Breast epithelium (tissue), 4 donors: Measurements from ENCODE around the gene CHD6. TPM values are rescaled to one million over a fixed set of nuclear protein-coding genes. Genes with fewer than 3 reads are reported as not detected.

Experiments used
- DNase-seq, 2 donors: peaks; one replicate each; pipeline ENCODE4 v3.0.0-alpha.2; 2019; ENCODE audit warnings: low spot score in 2 of 2
- H3K27ac ChIP-seq, 2 donors: fragments of 200-600 bp; sonication (generic) in 1 of 2; one replicate each; pipeline ENCODE4 v1.5.1; 2016 to 2019; ENCODE audit warnings: mild to moderate bottlenecking in 1 of 2
- H3K27me3 ChIP-seq, 2 donors: fragments of 200-600 bp; sonication (generic) in 1 of 2; one replicate each; pipeline versions ENCODE4 v1.5.1 to v1.6.0; 2017 to 2019; ENCODE audit warnings: control low read depth in 1 of 2, mild to moderate bottlenecking in 1 of 2
- H3K36me3 ChIP-seq: fragments of 200-600 bp; one replicate; pipeline ENCODE4 v1.5.1; 2019
- H3K4me1 ChIP-seq, 2 donors: fragments of 200-600 bp; sonication (generic); one replicate each; pipeline ENCODE4 v1.5.1; 2016 to 2019; ENCODE audit warnings: control low read depth in 1 of 2
- H3K4me3 ChIP-seq, 3 donors: fragments of 200-600 bp; sonication (generic); 1 replicate in 2 of 3; 2 replicates in 1 of 3; pipeline ENCODE4 v1.5.1; 2016 to 2019; ENCODE audit warnings: mild to moderate bottlenecking in 3 of 3, moderate library complexity in 2 of 3
- H3K9me3 ChIP-seq, 2 donors: fragments of 200-600 bp; sonication (generic) in 1 of 2; one replicate each; pipeline ENCODE4 v1.5.1; 2016 to 2019; ENCODE audit warnings: control low read depth in 1 of 2
- CTCF ChIP-seq, 3 donors: fragments of 450-650 bp; IDR thresholded peaks; one replicate each; pipeline ENCODE4 v1.5.1; 2016 to 2017; ENCODE audit warnings: antibody characterized with exemption in 3 of 3, mild to moderate bottlenecking in 3 of 3, moderate library complexity in 3 of 3
- POLR2A ChIP-seq: fragments of 450-650 bp; IDR thresholded peaks from one replicate; pipeline ENCODE4 v1.6.1; 2016; ENCODE audit warnings: antibody characterized with exemption, mild to moderate bottlenecking, moderate library complexity
- POLR2AphosphoS5 ChIP-seq, 3 donors: sonication (generic); formaldehyde crosslinking; IDR thresholded peaks; one replicate each; pipeline ENCODE4 v1.6.1; 2017; ENCODE audit warnings: antibody characterized with exemption in 3 of 3
- intact Hi-C: fragments of 100-400 bp; cut with DNase I; formaldehyde crosslinking; loops from one replicate; pipeline ENCODE4 v1.15.1; 2023; ENCODE audit warnings: low total_unique reads
- total RNA-seq, 3 donors: library from RNA; depleted of rRNA; stranded (reverse); fragments of >200 nt; gene quantifications; one replicate each; pipeline ENCODE4 v1.1.0, GENCODE V29; 2016

Gene CHD6
- total RNA-seq, 3 donors from 2014 or later = 31.4 to 85.8 (median 81.0) TPM

GRCh38 chr20:41575412-41575811 is 42.8 kb downstream of the CHD6 start:
- Histone ChIP-seq H3K36me3 (no peaks in the 10 kb centered on the region), H3K27ac (no peak overlapping the region), H3K27me3 (no peaks in the 10 kb centered on the region), H3K9me3 (no peaks in the 10 kb centered on the region), H3K4me1 (peaks cover 0 to 4% of the 10 kb centered on the region in 2 donors), H3K4me3 (no peak overlapping the region)
- no peak for DNase-seq
- intact Hi-C loops = no loop called here
- TF ChIP-seq POLR2A (no peak), CTCF (IDR thresholded peaks at IDR 0.05) (no peak), POLR2AphosphoS5 (IDR thresholded peaks at IDR 0.05) (no peak)

- H3K4me3 ChIP-seq = no peak overlapping the region
- H3K27ac ChIP-seq = no peak overlapping the region
- intact Hi-C loops = no loop called here
- no peaks in the 10 kb centered on the region for H3K36me3 ChIP-seq
- H3K9me3 ChIP-seq = no peaks in the 10 kb centered on the region
- TF ChIP-seq POLR2A (no peak), POLR2AphosphoS5 (IDR thresholded peaks at IDR 0.05) (no peak), CTCF (IDR thresholded peaks at IDR 0.05) (no peak)
- no peaks in the 10 kb centered on the region for H3K27me3 ChIP-seq
- H3K4me1 ChIP-seq = peaks cover 0 to 4% of the 10 kb centered on the region in 2 donors
- no peak for DNase-seq
Observed at GRCh38 chr20:41574802-41575389, 43.3 kb downstream of the CHD6 start.

- TF ChIP-seq POLR2AphosphoS5 (IDR thresholded peaks at IDR 0.05) (no peak), CTCF (IDR thresholded peaks at IDR 0.05) (no peak), POLR2A (no peak)
- DNase-seq = no peak
- no peaks in the 10 kb centered on the region for H3K36me3 ChIP-seq
- H3K27me3 ChIP-seq = no peaks in the 10 kb centered on the region
- H3K4me1 ChIP-seq = peaks cover 0 to 4% of the 10 kb centered on the region in 2 donors
- intact Hi-C loops = no loop called here
- H3K4me3 ChIP-seq = no peak overlapping the region
- H3K27ac ChIP-seq = no peak overlapping the region
- no peaks in the 10 kb centered on the region for H3K9me3 ChIP-seq
Observed at GRCh38 chr20:41573955-41574354, 44.2 kb downstream of the CHD6 start.

- H3K4me1 ChIP-seq = peaks cover 0 to 4% of the 10 kb centered on the region in 2 donors
- intact Hi-C loops = no loop called here
- H3K27ac ChIP-seq = no peak overlapping the region
Observed at GRCh38 chr20:41572010-41572572, 46.1 kb downstream of the CHD6 start.

More at GRCh38 chr20:41572010-41572572, 46.1 kb downstream of the CHD6 start:
- Histone ChIP-seq H3K27me3 (no peaks in the 10 kb centered on the region), H3K36me3 (no peaks in the 10 kb centered on the region), H3K9me3 (no peaks in the 10 kb centered on the region), H3K4me3 (no peak overlapping the region)
- TF ChIP-seq POLR2A (no peak), CTCF (IDR thresholded peaks at IDR 0.05) (no peak), POLR2AphosphoS5 (IDR thresholded peaks at IDR 0.05) (no peak)
- no peak for DNase-seq
